Measurements from ENCODE around the gene NDUFS4. TPM values are rescaled to one million over a fixed set of nuclear protein-coding genes. Genes with fewer than 3 reads are reported as not detected.

NDUFS4 gene
- total RNA-seq, 2 experiments from 2014 or later: 25.0 to 25.1 TPM

GRCh38 chr5:53554444-53554843 is 6.0 kb upstream of the NDUFS4 start:
- no peak overlapping the region for H3K27ac Mint-ChIP-seq
- intact Hi-C loops (cut with DNase I, micrococcal nuclease): no loop called here
- no peak overlapping the region for H3K4me3 Mint-ChIP-seq
- DNase-seq (no peak), ATAC-seq (ENCODE audit: poor library complexity) (no peak)
- ChIA-PET POLR2A (no interaction called here), CTCF (no interaction called here)
- peaks cover 5% of the 10 kb centered on the region for H3K9me3 Mint-ChIP-seq
- Histone ChIP-seq H3K4me3 (ENCODE audit: low read length) (no peak overlapping the region), H3K9me3 (ENCODE audit: control insufficient read depth in 1 of 2, insufficient read depth in 1 of 2, low read length in 2 of 2) (no peaks in the 10 kb centered on the region), H3K36me3 (ENCODE audit: insufficient read depth, low read length) (no peaks in the 10 kb centered on the region), H3K27ac (ENCODE audit: low read depth in 1 of 2, low read length in 2 of 2) (no peak overlapping the region), H3K27me3 (ENCODE audit: control insufficient read depth in 1 of 2, insufficient read depth in 2 of 2, low read length in 2 of 2) (peaks cover 12 to 40% of the 10 kb centered on the region in 2 experiments), H3K4me1 (ENCODE audit: insufficient read depth, low read length) (no peaks in the 10 kb centered on the region)
- H3K27me3 Mint-ChIP-seq: peaks cover 54% of the 10 kb centered on the region
- no peaks in the 10 kb centered on the region for H3K4me1 Mint-ChIP-seq (ENCODE audit: low read depth)
- TF ChIP-seq CTCF (IDR thresholded peaks at IDR 0.05): no peak
- H3K36me3 Mint-ChIP-seq (ENCODE audit: low read depth): no peaks in the 10 kb centered on the region

GRCh38 chr5:53555160-53555559 is 5.3 kb upstream of the NDUFS4 start:
- H3K36me3 ChIP-seq (ENCODE audit: insufficient read depth, low read length): no peaks in the 10 kb centered on the region
- Mint-ChIP-seq H3K36me3 (ENCODE audit: low read depth) (no peaks in the 10 kb centered on the region), H3K4me3 (no peak overlapping the region), H3K9me3 (peaks cover 5% of the 10 kb centered on the region), H3K27ac (no peak overlapping the region), H3K27me3 (peaks cover 54% of the 10 kb centered on the region), H3K4me1 (ENCODE audit: low read depth) (peaks cover 2% of the 10 kb centered on the region)
- no peak overlapping the region for H3K27ac ChIP-seq (ENCODE audit: low read depth in 1 of 2, low read length in 2 of 2)
- intact Hi-C loops (cut with DNase I, micrococcal nuclease): no loop called here
- H3K27me3 ChIP-seq (ENCODE audit: control insufficient read depth in 1 of 2, insufficient read depth in 2 of 2, low read length in 2 of 2): peaks cover 12 to 40% of the 10 kb centered on the region in 2 experiments
- ATAC-seq (ENCODE audit: poor library complexity) (no peak), DNase-seq (no peak)
- no peak for TF ChIP-seq CTCF (IDR thresholded peaks at IDR 0.05)
- H3K9me3 ChIP-seq (ENCODE audit: control insufficient read depth in 1 of 2, insufficient read depth in 1 of 2, low read length in 2 of 2): no peaks in the 10 kb centered on the region
- H3K4me1 ChIP-seq (ENCODE audit: insufficient read depth, low read length): no peaks in the 10 kb centered on the region
- POLR2A ChIA-PET: no interaction called here
- H3K4me3 ChIP-seq (ENCODE audit: low read length): no peak overlapping the region
- CTCF ChIA-PET: no interaction called here

GRCh38 chr5:53556001-53556400 is 4.4 kb upstream of the NDUFS4 start:
- CTCF ChIA-PET: interaction anchor here (1.2 kb wide), 1 partner anchor 25 kb away, joined by 4 read pairs; no protein-coding TSS in a partner anchor
- DNase-seq (no peak), ATAC-seq (ENCODE audit: poor library complexity) (no peak)
- Histone ChIP-seq H3K4me3 (ENCODE audit: low read length) (no peak overlapping the region), H3K36me3 (ENCODE audit: insufficient read depth, low read length) (no peaks in the 10 kb centered on the region), H3K27me3 (ENCODE audit: control insufficient read depth in 1 of 2, insufficient read depth in 2 of 2, low read length in 2 of 2) (peaks cover 12 to 40% of the 10 kb centered on the region in 2 experiments), H3K9me3 (ENCODE audit: control insufficient read depth in 1 of 2, insufficient read depth in 1 of 2, low read length in 2 of 2) (no peaks in the 10 kb centered on the region), H3K27ac (ENCODE audit: low read depth in 1 of 2, low read length in 2 of 2) (no peak overlapping the region), H3K4me1 (ENCODE audit: insufficient read depth, low read length) (no peaks in the 10 kb centered on the region)
- POLR2A ChIA-PET: no interaction called here
- Mint-ChIP-seq H3K9me3 (peaks cover 5% of the 10 kb centered on the region), H3K27ac (no peak overlapping the region), H3K4me3 (no peak overlapping the region), H3K4me1 (ENCODE audit: low read depth) (peaks cover 11% of the 10 kb centered on the region), H3K36me3 (ENCODE audit: low read depth) (peaks cover 8% of the 10 kb centered on the region), H3K27me3 (peaks cover 54% of the 10 kb centered on the region)
- intact Hi-C loops (cut with DNase I, micrococcal nuclease): no loop called here
- no peak for TF ChIP-seq CTCF (IDR thresholded peaks at IDR 0.05)

Data from CD4-positive, alpha-beta T cell (primary cell).